ENCODE data around the gene HNRNPH1. TPM values are rescaled to one million over a fixed set of nuclear protein-coding genes. Genes with fewer than 3 reads are reported as not detected.

The HNRNPH1 gene
- total and polyA plus RNA-seq, 2 of the 8 experiments (the other 6 are each of a cell fraction or from before 2014, with no cell fraction given), result 170 to 735 TPM

DNA sequence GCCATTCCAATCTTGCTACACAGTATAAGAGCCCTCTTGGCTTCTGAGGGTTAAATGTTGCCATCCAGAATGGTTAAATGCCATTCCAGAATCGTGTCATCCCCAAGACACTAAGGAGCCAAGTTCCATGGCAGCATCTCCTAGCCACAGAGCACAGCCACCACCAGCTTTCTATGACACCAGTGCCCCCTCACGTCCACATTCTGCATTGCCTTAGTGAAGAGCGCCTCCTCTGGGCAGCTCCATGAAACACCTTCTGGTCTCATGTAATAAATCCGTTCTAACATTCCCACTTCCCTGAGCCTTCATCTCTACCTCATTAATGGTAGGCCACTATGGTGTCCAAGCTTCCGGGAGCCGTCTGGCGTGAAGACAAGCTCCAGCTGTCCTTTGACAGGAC lies 44.9 kb upstream of the HNRNPH1 start (continued):
- no peak for TF ChIP-seq CHD2 (IDR thresholded peaks at IDR 0.05; ENCODE audit: low read length)
- peak; percentile 32; the same call in 1 of the 2 replicates for TF ChIP-seq SP1 (IDR thresholded peaks at IDR 0.05; ENCODE audit: low read depth, low read length)
- TF ChIP-seq SIX5 (IDR thresholded peaks at IDR 0.05; ENCODE audit: low read depth, low read length), result no peak
- TF ChIP-seq PHF8 (conservative IDR thresholded peaks at IDR 0.05; ENCODE audit: low read depth, low read length), result no peak
- no peak for TF ChIP-seq RNF2 (IDR thresholded peaks at IDR 0.05; ENCODE audit: borderline replicate concordance, low read depth, low read length, missing control alignments, poor library complexity, severe bottlenecking)
- TF ChIP-seq RAD21 (IDR thresholded peaks at IDR 0.05 in 1 of 2, conservative IDR thresholded peaks at IDR 0.05 in 1 of 2; ENCODE audit: low read depth in 2 of 2, low read length in 2 of 2), result peak; percentile 97 to 98
- no peak for TF ChIP-seq BCL11A (IDR thresholded peaks at IDR 0.05; ENCODE audit: low read depth in 2 of 2, low read length in 2 of 2)
- TF ChIP-seq, protein P1, sequence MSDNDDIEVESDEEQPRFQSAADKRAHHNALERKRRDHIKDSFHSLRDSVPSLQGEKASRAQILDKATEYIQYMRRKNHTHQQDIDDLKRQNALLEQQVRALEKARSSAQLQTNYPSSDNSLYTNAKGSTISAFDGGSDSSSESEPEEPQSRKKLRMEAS (IDR thresholded peaks at IDR 0.05), result no peak
- TF ChIP-seq JUND (IDR thresholded peaks at IDR 0.05; ENCODE audit: low read length), result peak; percentile 60; the same call in 1 of the 2 replicates
- 0 out of 2 replicates have a peak, but pooled peaks have one; percentile 28 for TF ChIP-seq GABPA (IDR thresholded peaks at IDR 0.05; ENCODE audit: borderline replicate concordance, insufficient read depth, low read length)
- 0 out of 2 replicates have a peak, but pooled peaks have one; percentile 35 for TF ChIP-seq POU5F1 (IDR thresholded peaks at IDR 0.05; ENCODE audit: low read depth, low read length)
- TF ChIP-seq, protein P2, sequence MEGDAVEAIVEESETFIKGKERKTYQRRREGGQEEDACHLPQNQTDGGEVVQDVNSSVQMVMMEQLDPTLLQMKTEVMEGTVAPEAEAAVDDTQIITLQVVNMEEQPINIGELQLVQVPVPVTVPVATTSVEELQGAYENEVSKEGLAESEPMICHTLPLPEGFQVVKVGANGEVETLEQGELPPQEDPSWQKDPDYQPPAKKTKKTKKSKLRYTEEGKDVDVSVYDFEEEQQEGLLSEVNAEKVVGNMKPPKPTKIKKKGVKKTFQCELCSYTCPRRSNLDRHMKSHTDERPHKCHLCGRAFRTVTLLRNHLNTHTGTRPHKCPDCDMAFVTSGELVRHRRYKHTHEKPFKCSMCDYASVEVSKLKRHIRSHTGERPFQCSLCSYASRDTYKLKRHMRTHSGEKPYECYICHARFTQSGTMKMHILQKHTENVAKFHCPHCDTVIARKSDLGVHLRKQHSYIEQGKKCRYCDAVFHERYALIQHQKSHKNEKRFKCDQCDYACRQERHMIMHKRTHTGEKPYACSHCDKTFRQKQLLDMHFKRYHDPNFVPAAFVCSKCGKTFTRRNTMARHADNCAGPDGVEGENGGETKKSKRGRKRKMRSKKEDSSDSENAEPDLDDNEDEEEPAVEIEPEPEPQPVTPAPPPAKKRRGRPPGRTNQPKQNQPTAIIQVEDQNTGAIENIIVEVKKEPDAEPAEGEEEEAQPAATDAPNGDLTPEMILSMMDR (IDR thresholded peaks at IDR 0.05; ENCODE audit: control extremely low read depth in 1 of 3, insufficient read depth in 1 of 3, low read depth in 1 of 3, low read length in 3 of 3), result peak; percentile 99 to 100 (median 100)
- no peak for TF ChIP-seq TAF1 (IDR thresholded peaks at IDR 0.05; ENCODE audit: low read depth, low read length)
- TF ChIP-seq SP2 (IDR thresholded peaks at IDR 0.05; ENCODE audit: low read length), result no peak
- no peak for TF ChIP-seq ATF2 (IDR thresholded peaks at IDR 0.05; ENCODE audit: low read length)
- TF ChIP-seq NRF1 (IDR thresholded peaks at IDR 0.05; ENCODE audit: low read depth, low read length), result no peak
- no peak for TF ChIP-seq CHD1 (IDR thresholded peaks at IDR 0.05; ENCODE audit: low read depth, low read length)
- TF ChIP-seq CBX5 (IDR thresholded peaks at IDR 0.05; ENCODE audit: low read depth, low read length), result no peak
- no peak for TF ChIP-seq USF2 (IDR thresholded peaks at IDR 0.05; ENCODE audit: low read length)

Data from H1 (cell line).